Measurements from ENCODE around the gene ZDHHC14. TPM values are rescaled to one million over a fixed set of nuclear protein-coding genes. Genes with fewer than 3 reads are reported as not detected.

Gene ZDHHC14
- total RNA-seq, 1 experiment from 2014 or later: 1.7 TPM

- H2BK20ac ChIP-seq (ENCODE audit: low read depth, low read length, poor library complexity, severe bottlenecking): no peak overlapping the region
- H3K27ac ChIP-seq (ENCODE audit: insufficient read length, low read depth, low read length): no peak overlapping the region
- peaks cover 26% of the 10 kb centered on the region for H3K27me3 Mint-ChIP-seq (ENCODE audit: low read depth)
- H4K5ac ChIP-seq (ENCODE audit: insufficient read length, low read depth, low read length): no peak overlapping the region
- no peak overlapping the region for H3K9ac ChIP-seq (ENCODE audit: extremely low read depth, insufficient read length, low read length)
- peaks cover 8 to 9% of the 10 kb centered on the region in 2 experiments; a peak in 3 of 4 replicates for H3K4me1 Mint-ChIP-seq
- no peak overlapping the region for H3K18ac ChIP-seq (ENCODE audit: insufficient read length, low read depth, low read length)
- peaks cover 7% of the 10 kb centered on the region for H3K23me2 ChIP-seq (ENCODE audit: insufficient read length, low read depth, low read length, poor library complexity, severe bottlenecking)
- H2BK5ac ChIP-seq (ENCODE audit: insufficient read length, low read length): no peak overlapping the region
- no peak overlapping the region for H3K4me3 Mint-ChIP-seq
- H3K56ac ChIP-seq (ENCODE audit: insufficient read length, low read depth, low read length): no peak overlapping the region
- peaks cover 6 to 12% (median 8%) of the 10 kb centered on the region in 3 experiments for H3K36me3 Mint-ChIP-seq (ENCODE audit: insufficient read depth in 1 of 3, low read depth in 3 of 3)
- H3K4me2 ChIP-seq (ENCODE audit: insufficient read depth, insufficient read length, low read length): no peak overlapping the region
- H3T11ph ChIP-seq (ENCODE audit: low read length): no peak overlapping the region
- no peaks in the 10 kb centered on the region for H3K9me3 ChIP-seq (ENCODE audit: control insufficient read depth, low read depth, low read length)
- H3K9me3 Mint-ChIP-seq: peaks cover 16 to 17% of the 10 kb centered on the region in 2 experiments
- no peak overlapping the region for H2AK5ac ChIP-seq (ENCODE audit: insufficient read length, low read length)
- H4K8ac ChIP-seq (replicated peaks; ENCODE audit: insufficient read length, low read depth, low read length): no peak overlapping the region
- no peak for TF ChIP-seq CTCF (conservative IDR thresholded peaks at IDR 0.05)
- no peaks in the 10 kb centered on the region for H3K79me1 ChIP-seq (ENCODE audit: insufficient read depth, low read depth, low read length, poor library complexity, severe bottlenecking)
- no peaks in the 10 kb centered on the region for H4K20me1 ChIP-seq (ENCODE audit: control insufficient read depth, insufficient read depth, insufficient read length)
- H3K23ac ChIP-seq (ENCODE audit: insufficient read length, low read depth, low read length): no peak overlapping the region
- no peak overlapping the region for H3K14ac ChIP-seq (ENCODE audit: insufficient read depth, low read length)
- no peak overlapping the region for H3K27ac Mint-ChIP-seq
- peaks cover 7% of the 10 kb centered on the region; the same call in 1 of the 2 replicates for H3K27me3 ChIP-seq (ENCODE audit: insufficient read depth, low read length)
- H2BK15ac ChIP-seq (ENCODE audit: low read depth, low read length): no peak overlapping the region
- no CpG with 5 or more reads among the region's 2 CpGs for WGBS (ENCODE audit: extremely low coverage, insufficient read length, low lambda C conversion rate)
- no peak for DNase-seq
- no peak overlapping the region for H2AFZ ChIP-seq (ENCODE audit: low read length)
- no peak overlapping the region for H2BK12ac ChIP-seq (ENCODE audit: insufficient read length, low read depth, low read length)
- H2BK120ac ChIP-seq (ENCODE audit: low read depth, low read length, poor library complexity, severe bottlenecking): no peak overlapping the region
- H3K4me1 ChIP-seq (ENCODE audit: insufficient read depth, low read length): no peaks in the 10 kb centered on the region
- H3K4ac ChIP-seq (ENCODE audit: low read depth, low read length): no peak overlapping the region
- H4K91ac ChIP-seq (ENCODE audit: insufficient read length, low read depth, low read length): no peak overlapping the region
- no peaks in the 10 kb centered on the region for H3K79me2 ChIP-seq (ENCODE audit: insufficient read depth, low read length)
Measured at GRCh38 chr6:157385482-157385881, 4.5 kb downstream of the ZDHHC14 start.

Measured in H9 (cell line).